ENCODE data around the gene SIGLEC12. TPM values are rescaled to one million over a fixed set of nuclear protein-coding genes. Genes with fewer than 3 reads are reported as not detected.
"Not testable (repeated sequence)": the region's sequence is repeated elsewhere in the genome, so short reads cannot be mapped to it uniquely, and the experiment has no call there.

The SIGLEC12 gene
- total RNA-seq, 1 donor from 2014 or later = not detected

- TF ChIP-seq CTCF (IDR thresholded peaks at IDR 0.05; ENCODE audit: insufficient read depth, low read length, severe bottlenecking) = no peak
- FAIRE-seq (no peak), DNase-seq (ENCODE audit: low read depth) (no peak)
- H3K4me3 ChIP-seq (ENCODE audit: low read depth, low read length) = no peak overlapping the region
- H3K27me3 ChIP-seq (ENCODE audit: control insufficient read depth, insufficient read depth, low read length) = no peaks in the 10 kb centered on the region
- no peaks in the 10 kb centered on the region for H3K36me3 ChIP-seq (ENCODE audit: control insufficient read depth, insufficient read depth, low read length)
Observed at GRCh38 chr19:51507640-51508058, 6.0 kb upstream of the SIGLEC12 start.

- FAIRE-seq = no peak
- H3K36me3 ChIP-seq (ENCODE audit: control insufficient read depth, insufficient read depth, low read length) = no peaks in the 10 kb centered on the region
- H3K27me3 ChIP-seq (ENCODE audit: control insufficient read depth, insufficient read depth, low read length) = no peaks in the 10 kb centered on the region
- no peak overlapping the region for H3K4me3 ChIP-seq (ENCODE audit: low read depth, low read length)
- no peak for DNase-seq (ENCODE audit: low read depth)
- no peak for TF ChIP-seq CTCF (IDR thresholded peaks at IDR 0.05; ENCODE audit: insufficient read depth, low read length, severe bottlenecking)
Observed at GRCh38 chr19:51507192-51507591, 5.6 kb upstream of the SIGLEC12 start.

- H3K4me3 ChIP-seq (ENCODE audit: low read depth, low read length) = no peak overlapping the region
- DNase-seq (ENCODE audit: low read depth) (no peak), FAIRE-seq (no peak)
- TF ChIP-seq CTCF (IDR thresholded peaks at IDR 0.05; ENCODE audit: insufficient read depth, low read length, severe bottlenecking) = no peak
- H3K36me3 ChIP-seq (ENCODE audit: control insufficient read depth, insufficient read depth, low read length) = no peaks in the 10 kb centered on the region
- H3K27me3 ChIP-seq (ENCODE audit: control insufficient read depth, insufficient read depth, low read length) = no peaks in the 10 kb centered on the region
Observed at GRCh38 chr19:51505904-51506303, 4.3 kb upstream of the SIGLEC12 start.

GRCh38 chr19:51503896-51504295 is 2.3 kb upstream of the SIGLEC12 start:
- FAIRE-seq = no peak
- Histone ChIP-seq H3K27me3 (ENCODE audit: control insufficient read depth, insufficient read depth, low read length) (no peaks in the 10 kb centered on the region), H3K4me3 (ENCODE audit: low read depth, low read length) (no peak overlapping the region), H3K36me3 (ENCODE audit: control insufficient read depth, insufficient read depth, low read length) (no peaks in the 10 kb centered on the region)
- no peak for DNase-seq (ENCODE audit: low read depth)
- no peak for TF ChIP-seq CTCF (IDR thresholded peaks at IDR 0.05; ENCODE audit: insufficient read depth, low read length, severe bottlenecking)

- H3K36me3 ChIP-seq (ENCODE audit: control insufficient read depth, insufficient read depth, low read length) = no peaks in the 10 kb centered on the region
- no peaks in the 10 kb centered on the region for H3K27me3 ChIP-seq (ENCODE audit: control insufficient read depth, insufficient read depth, low read length)
- no peak for TF ChIP-seq CTCF (IDR thresholded peaks at IDR 0.05; ENCODE audit: insufficient read depth, low read length, severe bottlenecking)
- no peak overlapping the region for H3K4me3 ChIP-seq (ENCODE audit: low read depth, low read length)
- FAIRE-seq (no peak), DNase-seq (ENCODE audit: low read depth) (no peak)
Observed at GRCh38 chr19:51503286-51503817, 1.8 kb upstream of the SIGLEC12 start.

- not testable (repeated sequence) for H3K4me3 ChIP-seq (ENCODE audit: low read depth, low read length); FAIRE-seq; DNase-seq (ENCODE audit: low read depth); H3K27me3 ChIP-seq (ENCODE audit: control insufficient read depth, insufficient read depth, low read length); H3K36me3 ChIP-seq (ENCODE audit: control insufficient read depth, insufficient read depth, low read length)
Observed at GRCh38 chr19:51500931-51501330, 669 bp downstream of the SIGLEC12 start.
